OCI-LY7 (cell line): Measurements from ENCODE around the gene SINHCAF. TPM values are rescaled to one million over a fixed set of nuclear protein-coding genes. Genes with fewer than 3 reads are reported as not detected.

Experiments used
- BruUV-seq: library from RNA; stranded (reverse); fragments of 400-500 nt; replicated peaks from 2 replicates; lab custom pipeline; 2021; lab: Mats Ljungman, UMichigan
- CTCF ChIA-PET: fragments of 300-600 bp; sonication (Branson Sonifier 250); formaldehyde crosslinking; loops from one replicate; lab custom pipeline; 2022; ENCODE audit warnings: antibody characterized with exemption; ENCODE audit not compliant: unreplicated experiment; lab: Charles Lee
- POLR2A ChIA-PET: fragments of 300-600 bp; sonication (Branson Sonifier 250); formaldehyde crosslinking; loops from one replicate; lab custom pipeline; 2022; ENCODE audit warnings: antibody characterized with exemption; lab: Charles Lee
- DNase-seq: peaks from one replicate; pipeline ENCODE4 v3.0.0-alpha.2; 2015; ENCODE audit warnings: low spot score
- H2AFZ ChIP-seq: fragments of 200-600 bp; sonication (generic), shearing (Covaris generic); 2 replicates; pipeline ENCODE4 v1.6.1; 2014; ENCODE audit warnings: mild to moderate bottlenecking, antibody characterized with exemption, low read length, moderate library complexity
- H3K27ac ChIP-seq: fragments of 200-600 bp; sonication (generic); 2 replicates; pipeline ENCODE4 v1.5.1; 2014; ENCODE audit warnings: mixed run types, low read depth, mild to moderate bottlenecking, moderate library complexity, low read length, inconsistent platforms; ENCODE audit not compliant: poor library complexity, severe bottlenecking
- H3K36me3 ChIP-seq: fragments of 200-600 bp; sonication (generic); 2 replicates; pipeline ENCODE4 v1.6.1; 2014; ENCODE audit warnings: mild to moderate bottlenecking, antibody characterized with exemption, low read length, moderate library complexity, mixed read lengths; ENCODE audit not compliant: insufficient read depth
- H3K4me1 ChIP-seq: fragments of 200-600 bp; sonication (generic); 2 replicates; pipeline ENCODE4 v1.5.1; 2014; ENCODE audit warnings: mild to moderate bottlenecking, low read length; ENCODE audit not compliant: insufficient read depth, poor library complexity, severe bottlenecking
- H3K4me2 ChIP-seq: fragments of 200-600 bp; sonication (generic); 2 replicates; pipeline ENCODE4 v1.6.1; 2014; ENCODE audit warnings: mild to moderate bottlenecking, low read length
- H3K4me3 ChIP-seq: fragments of 200-600 bp; sonication (generic); 2 replicates; pipeline ENCODE4 v1.5.1; 2014; ENCODE audit warnings: mild to moderate bottlenecking, low read depth, low read length; ENCODE audit not compliant: poor library complexity, severe bottlenecking
- H3K79me2 ChIP-seq: fragments of 200-600 bp; sonication (generic); 2 replicates; pipeline ENCODE4 v1.6.1; 2016; ENCODE audit warnings: low read depth, mild to moderate bottlenecking, low read length, moderate library complexity, mixed read lengths; ENCODE audit not compliant: insufficient read depth
- H3K9me2 ChIP-seq: fragments of 200-600 bp; sonication (generic); 2 replicates; pipeline ENCODE4 v1.6.1; 2016; ENCODE audit warnings: mild to moderate bottlenecking, low read length, mixed read lengths; ENCODE audit not compliant: insufficient read depth
- H3K9me3 ChIP-seq: fragments of 200-600 bp; sonication (generic); 2 replicates; pipeline ENCODE4 v1.6.1; 2014; ENCODE audit warnings: mild to moderate bottlenecking, mixed run types, low read length, mixed read lengths
- H4K20me1 ChIP-seq: fragments of 200-600 bp; sonication (generic); 2 replicates; pipeline ENCODE4 v1.6.1; 2014; ENCODE audit warnings: mild to moderate bottlenecking, antibody characterized with exemption, low read length, moderate library complexity, mixed read lengths; ENCODE audit not compliant: insufficient read depth
- EZH2phosphoT487 ChIP-seq: fragments of 200-600 bp; sonication (generic); IDR thresholded peaks from 2 replicates; pipeline ENCODE4 v1.6.1; 2018; ENCODE audit warnings: low read depth, borderline replicate concordance, mild to moderate bottlenecking, mixed run types, antibody characterized with exemption, low read length, moderate library complexity, mixed read lengths
- intact Hi-C: fragments of 100-400 bp; cut with micrococcal nuclease; formaldehyde crosslinking; loops from one replicate; pipeline ENCODE4 v1.10.0; 2022; ENCODE audit not compliant: unreplicated experiment
- total RNA-seq, 2 experiments: library from RNA; depleted of rRNA in 1 of 2; stranded (reverse); fragments of >200 nt in 1 of 2; shearing (Covaris generic) in 1 of 2; gene quantifications; 2 replicates each; pipeline ENCODE4 v1.2.3, GENCODE V29; 2014 to 2022
- TF ChIP-seq, protein P1 (sequence below): fragments of 200-600 bp; sonication (generic); conservative IDR thresholded peaks from 2 replicates; pipeline ENCODE4 v1.5.1; 2014; ENCODE audit warnings: mild to moderate bottlenecking, antibody characterized with exemption, low read length, moderate library complexity, mixed read lengths

The SINHCAF gene
- total RNA-seq, 2 experiments from 2014 or later = 51.0 to 86.2 TPM

- no peaks in the 10 kb centered on the region for H4K20me1 ChIP-seq
- TF ChIP-seq EZH2phosphoT487 = no peak
- TF ChIP-seq, protein P1, sequence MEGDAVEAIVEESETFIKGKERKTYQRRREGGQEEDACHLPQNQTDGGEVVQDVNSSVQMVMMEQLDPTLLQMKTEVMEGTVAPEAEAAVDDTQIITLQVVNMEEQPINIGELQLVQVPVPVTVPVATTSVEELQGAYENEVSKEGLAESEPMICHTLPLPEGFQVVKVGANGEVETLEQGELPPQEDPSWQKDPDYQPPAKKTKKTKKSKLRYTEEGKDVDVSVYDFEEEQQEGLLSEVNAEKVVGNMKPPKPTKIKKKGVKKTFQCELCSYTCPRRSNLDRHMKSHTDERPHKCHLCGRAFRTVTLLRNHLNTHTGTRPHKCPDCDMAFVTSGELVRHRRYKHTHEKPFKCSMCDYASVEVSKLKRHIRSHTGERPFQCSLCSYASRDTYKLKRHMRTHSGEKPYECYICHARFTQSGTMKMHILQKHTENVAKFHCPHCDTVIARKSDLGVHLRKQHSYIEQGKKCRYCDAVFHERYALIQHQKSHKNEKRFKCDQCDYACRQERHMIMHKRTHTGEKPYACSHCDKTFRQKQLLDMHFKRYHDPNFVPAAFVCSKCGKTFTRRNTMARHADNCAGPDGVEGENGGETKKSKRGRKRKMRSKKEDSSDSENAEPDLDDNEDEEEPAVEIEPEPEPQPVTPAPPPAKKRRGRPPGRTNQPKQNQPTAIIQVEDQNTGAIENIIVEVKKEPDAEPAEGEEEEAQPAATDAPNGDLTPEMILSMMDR = no peak
- H3K9me2 ChIP-seq = no peaks in the 10 kb centered on the region
- no peaks in the 10 kb centered on the region for H3K9me3 ChIP-seq
- H3K79me2 ChIP-seq = no peaks in the 10 kb centered on the region
- no peak overlapping the region for H3K4me2 ChIP-seq
- DNase-seq = no peak
- H2AFZ ChIP-seq = no peak overlapping the region
- H3K36me3 ChIP-seq = no peaks in the 10 kb centered on the region
- no peak overlapping the region for H3K4me3 ChIP-seq
- ChIA-PET CTCF (no interaction called here), POLR2A (interaction anchor here (0.6 kb wide), 1 partner anchor 103 kb away, joined by 4 read pairs; no protein-coding TSS in a partner anchor)
- intact Hi-C loops = loop anchor here (10.0 kb wide), 1 partner anchor 249 kb away; no protein-coding TSS in a partner anchor
- no TSS peak for BruUV-seq
- no peaks in the 10 kb centered on the region for H3K4me1 ChIP-seq
- H3K27ac ChIP-seq = no peak overlapping the region
Observed at GRCh38 chr12:31234053-31234840, 91.7 kb downstream of the SINHCAF start.

DNA sequence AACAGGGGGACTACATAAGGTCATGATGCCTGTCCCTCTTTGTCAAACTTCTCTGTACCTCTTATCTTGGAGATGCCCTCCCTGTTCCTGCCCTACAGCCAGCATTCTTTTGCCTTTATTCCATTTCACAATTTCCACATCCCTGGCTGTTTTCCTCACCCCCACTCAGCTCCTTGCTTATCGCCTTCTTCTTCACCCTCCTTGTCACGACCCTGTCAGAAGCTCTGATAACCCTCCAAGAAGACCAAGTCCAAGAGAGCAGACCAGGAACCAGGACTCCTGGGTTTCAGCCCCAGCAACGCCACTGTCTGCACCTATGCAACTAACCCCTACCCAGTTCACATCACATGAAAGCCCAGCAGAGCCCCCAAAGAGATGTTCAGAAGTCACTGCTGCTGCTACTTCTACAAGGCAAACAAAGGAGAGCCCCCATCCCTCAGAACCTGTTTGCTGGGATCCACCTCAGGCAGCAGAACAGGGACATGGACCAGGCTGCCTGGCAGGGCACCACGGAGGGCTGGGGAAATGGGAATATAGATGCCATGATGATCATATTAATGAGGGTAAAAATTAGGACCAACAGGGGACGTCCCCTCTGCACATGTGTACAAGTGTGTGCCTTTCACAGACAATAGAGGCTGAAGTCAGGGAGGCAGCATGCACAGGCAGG is 92.8 kb downstream of the SINHCAF start:
- no peaks in the 10 kb centered on the region for H3K4me1 ChIP-seq
- CTCF ChIA-PET = no interaction called here

More for the DNA sequence above, 92.8 kb downstream of the SINHCAF start:
- POLR2A ChIA-PET = interaction anchor here (0.7 kb wide), 1 partner anchor 385 kb away, joined by 3 read pairs; no protein-coding TSS in a partner anchor
- no peak overlapping the region for H3K27ac ChIP-seq
- H3K79me2 ChIP-seq = no peaks in the 10 kb centered on the region
- no peak for DNase-seq
- no peaks in the 10 kb centered on the region for H3K36me3 ChIP-seq
- intact Hi-C loops = loop anchor here (10.0 kb wide), 1 partner anchor 248 kb away; no protein-coding TSS in a partner anchor
- no peaks in the 10 kb centered on the region for H3K9me2 ChIP-seq
- H3K4me3 ChIP-seq = no peak overlapping the region
- no peak overlapping the region for H3K4me2 ChIP-seq
- no TSS peak for BruUV-seq
- no peak for TF ChIP-seq EZH2phosphoT487
- TF ChIP-seq, protein P1 = no peak
- H3K9me3 ChIP-seq = no peaks in the 10 kb centered on the region
- H2AFZ ChIP-seq = no peak overlapping the region
- no peaks in the 10 kb centered on the region for H4K20me1 ChIP-seq
